ENCODE measurements around the gene PTTG1.

Gene PTTG1

DNA sequence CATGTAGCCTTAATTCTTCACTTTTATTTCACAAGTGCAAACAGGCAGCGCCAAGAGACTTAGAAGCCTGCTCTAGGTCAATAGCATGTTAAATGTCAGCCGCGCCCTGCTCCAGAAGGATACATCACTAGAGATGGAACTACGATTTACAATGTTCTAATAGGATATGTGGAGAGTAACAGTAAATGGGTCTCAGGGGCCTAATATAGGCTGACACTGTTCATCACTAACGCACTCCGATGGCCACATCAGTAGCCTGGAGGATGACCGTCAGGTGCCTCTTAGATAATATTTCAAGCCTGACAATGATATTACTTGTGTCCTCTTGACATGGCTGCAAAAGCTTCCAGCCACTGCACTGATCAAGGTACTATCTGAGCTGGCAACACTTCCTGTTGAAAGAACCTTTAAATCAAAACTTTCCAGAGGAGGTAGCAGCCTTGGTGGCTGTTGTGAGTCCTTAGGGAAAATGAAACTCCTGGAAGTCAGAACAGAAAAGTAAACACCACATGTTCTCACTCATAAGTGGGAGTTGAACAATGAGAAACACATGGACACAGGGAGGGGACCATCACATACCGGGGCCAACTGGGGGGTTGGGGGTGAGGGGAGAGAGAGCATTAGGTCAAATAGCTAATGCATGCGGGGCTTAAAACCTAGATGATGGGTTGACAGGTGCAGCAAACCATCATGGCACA is 35.0 kb downstream of the PTTG1 start:
- DNase-seq = no peak

DNA sequence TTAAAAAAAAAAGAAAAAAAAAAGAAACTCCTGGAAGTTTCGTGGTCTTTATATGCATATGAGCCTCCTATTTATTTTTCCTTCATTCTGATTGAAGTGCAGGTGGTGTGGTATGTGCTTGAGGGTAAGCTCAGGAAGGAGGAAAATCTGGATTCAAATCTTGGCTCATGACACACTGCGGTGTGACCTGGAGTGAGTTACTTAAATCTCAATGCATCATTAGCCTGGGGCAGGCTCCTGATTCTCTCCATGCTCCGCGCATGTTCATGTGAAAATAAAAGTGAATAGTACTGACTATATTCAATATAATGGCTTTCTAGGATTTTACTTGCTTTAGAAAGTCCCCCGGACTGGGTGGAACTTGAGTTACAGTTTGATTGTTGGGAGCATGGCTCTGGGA is 35.6 kb downstream of the PTTG1 start:
- DNase-seq = no peak

DNA sequence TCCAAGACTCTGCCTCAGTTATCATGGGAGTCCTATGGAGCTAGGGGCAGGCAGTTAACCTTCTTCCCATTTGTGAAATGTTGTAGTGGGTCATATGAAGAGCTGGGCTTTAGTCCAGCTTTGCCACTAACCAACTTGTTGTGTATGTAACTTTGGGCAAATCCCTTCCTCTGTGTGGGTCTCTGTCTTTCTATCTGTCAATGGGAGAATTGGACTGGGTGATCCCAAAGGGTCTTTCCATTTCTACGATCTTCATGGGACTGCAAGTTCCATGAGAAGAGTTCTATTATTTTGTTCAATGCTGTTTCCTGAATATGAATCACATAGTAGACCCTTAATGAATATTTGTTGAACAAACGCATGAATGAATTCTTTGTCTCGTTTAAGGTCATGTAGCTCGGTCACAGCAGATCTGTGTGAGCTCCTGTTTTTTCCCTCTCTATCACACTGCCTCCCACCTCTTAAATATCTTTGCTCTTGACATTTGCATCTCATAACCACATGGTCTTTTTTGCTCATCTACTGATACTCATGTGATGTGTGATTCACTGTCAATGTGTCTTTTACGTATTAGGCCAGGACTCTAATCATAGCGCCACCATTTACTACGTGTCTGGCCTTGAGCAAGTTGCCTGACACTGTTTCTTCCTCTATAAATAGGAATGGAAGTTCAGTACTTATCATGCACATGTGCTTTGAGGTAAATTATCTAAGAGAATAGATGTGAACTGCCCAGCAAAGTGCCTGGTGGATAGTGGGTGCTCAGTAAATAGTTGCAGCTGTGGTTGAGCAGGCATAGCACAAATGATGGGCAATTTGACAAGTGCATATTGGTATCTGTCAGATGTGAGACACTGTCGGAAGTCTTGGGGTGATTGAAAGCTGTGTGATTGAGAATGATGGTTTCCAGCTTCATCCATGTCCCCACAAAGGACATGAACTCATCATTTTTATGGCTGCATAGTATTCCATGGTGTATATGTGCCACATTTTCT is 37.4 kb downstream of the PTTG1 start:
- DNase-seq = no peak

DNA sequence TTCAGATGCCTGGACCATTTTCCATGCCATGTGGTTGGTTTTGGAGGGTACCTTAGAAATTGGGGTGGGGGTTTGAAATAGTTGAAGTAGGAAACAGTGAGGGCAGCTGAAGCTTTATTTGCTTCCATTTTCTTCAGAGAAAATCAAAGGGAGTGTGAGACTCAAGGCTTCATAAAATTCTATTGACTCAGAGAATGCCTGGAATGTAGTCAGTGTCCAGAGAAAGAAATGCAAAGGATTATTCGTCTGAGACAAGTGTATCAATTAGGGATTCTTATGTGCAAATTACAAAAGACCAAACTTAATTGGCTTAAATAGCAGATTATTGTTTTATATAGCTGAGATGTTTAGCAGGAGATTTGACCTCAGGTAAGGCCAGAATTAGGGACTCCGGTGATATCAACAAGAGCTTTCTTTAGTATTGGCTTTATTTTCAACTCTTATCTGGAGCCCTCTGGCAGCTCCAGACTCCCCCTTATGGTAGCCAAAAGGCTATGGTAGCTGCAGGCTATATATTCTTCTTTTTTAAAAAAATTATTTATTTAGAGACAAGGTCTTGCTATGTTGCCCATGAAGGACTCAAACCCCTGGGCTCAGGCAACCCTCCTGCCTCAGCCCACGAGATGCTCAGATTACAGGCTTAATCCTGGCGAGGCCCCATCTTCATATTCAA is 38.9 kb downstream of the PTTG1 start:
- no peak for DNase-seq

DNA sequence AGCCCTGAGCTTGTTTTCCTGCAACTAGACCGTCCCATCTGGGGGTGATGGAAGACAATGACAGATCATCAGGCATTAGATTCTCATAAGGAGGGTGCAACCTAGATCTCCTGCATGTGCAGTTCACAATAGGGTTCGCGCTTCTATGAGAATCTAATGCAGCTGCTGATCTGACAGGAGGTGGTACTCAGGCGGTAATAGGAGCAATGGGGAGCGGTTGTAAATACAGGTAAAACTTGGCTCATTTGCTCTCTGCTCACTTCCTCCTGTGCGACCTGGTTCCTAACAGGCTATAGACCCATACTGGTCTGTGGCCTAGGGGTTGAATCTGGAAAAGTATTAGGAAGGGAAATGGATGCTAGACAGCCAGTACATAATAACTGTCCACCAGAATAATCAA is 39.7 kb downstream of the PTTG1 start:
- DNase-seq = no peak

DNA sequence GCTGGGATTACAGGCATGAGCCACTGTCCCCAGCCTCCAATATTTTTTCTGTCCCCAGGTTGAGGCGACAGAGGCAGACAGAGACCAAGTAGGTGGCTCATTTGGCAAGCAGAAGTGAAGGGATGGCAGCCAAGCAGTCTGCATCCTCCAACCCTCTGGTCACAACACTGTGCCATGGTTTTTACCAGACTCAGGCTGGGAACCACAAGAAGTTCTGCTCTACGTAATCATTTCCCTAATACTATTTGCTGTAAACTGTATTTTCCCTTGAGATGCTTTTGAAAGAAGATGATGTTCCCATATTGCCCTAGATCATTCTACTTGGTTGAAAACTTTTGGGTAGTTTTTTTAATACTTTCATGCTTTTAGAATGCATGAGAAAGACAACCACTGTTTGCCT is 40.5 kb downstream of the PTTG1 start:
- no peak for DNase-seq

DNA sequence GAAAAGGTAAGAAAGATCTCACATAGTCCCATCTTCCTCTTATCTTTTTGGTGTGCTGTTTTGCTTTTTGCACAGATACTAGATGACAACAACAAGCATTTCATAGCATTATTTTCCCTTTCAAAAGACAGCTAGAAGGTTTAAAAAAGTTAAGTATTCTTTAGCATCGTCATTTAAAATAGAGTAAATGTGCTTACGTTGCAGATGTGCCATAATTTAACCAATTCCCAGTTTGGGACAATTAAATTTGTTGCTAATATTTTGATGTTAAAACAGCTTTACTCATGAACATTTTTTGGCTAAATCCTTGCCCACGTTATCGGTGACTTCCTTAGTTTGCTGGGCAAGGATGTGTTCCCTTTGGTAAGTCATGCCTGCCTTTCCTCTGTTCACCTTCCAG is 41.6 kb downstream of the PTTG1 start:
- DNase-seq = no peak

DNA sequence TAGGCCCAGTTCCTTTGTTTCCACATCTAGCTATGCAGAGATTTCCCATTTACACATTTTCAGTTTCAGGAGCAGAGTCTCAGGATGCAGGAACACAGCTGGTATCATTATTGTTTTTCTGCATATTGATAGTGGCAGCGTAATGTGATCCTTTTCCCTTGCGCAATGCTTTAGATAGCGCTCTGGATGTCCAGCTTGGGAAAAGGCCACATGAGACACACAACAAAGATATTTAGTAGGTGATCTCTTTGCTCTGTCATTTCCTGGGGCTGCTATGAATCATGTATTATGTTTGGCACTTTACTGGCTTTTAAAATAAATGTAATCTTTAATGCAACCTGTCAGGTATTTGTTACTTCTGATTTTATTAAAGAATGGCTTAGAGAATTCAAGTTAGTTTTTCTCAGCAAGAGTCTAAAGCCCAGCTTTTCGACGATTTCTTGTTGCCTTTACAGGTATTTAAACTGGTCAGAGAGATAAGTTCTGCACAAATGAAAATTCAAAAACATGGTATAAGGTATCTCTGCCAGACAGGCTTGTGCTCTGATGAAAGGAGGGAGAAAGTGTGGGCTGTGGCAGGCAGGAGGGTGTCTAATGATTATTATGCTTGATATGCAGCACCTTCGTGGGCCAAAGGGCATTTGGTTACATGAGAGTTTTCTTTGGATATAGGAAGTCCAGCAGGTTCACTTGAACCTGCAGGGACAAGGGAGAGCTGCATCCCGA is 42.2 kb downstream of the PTTG1 start:
- DNase-seq = no peak

DNA sequence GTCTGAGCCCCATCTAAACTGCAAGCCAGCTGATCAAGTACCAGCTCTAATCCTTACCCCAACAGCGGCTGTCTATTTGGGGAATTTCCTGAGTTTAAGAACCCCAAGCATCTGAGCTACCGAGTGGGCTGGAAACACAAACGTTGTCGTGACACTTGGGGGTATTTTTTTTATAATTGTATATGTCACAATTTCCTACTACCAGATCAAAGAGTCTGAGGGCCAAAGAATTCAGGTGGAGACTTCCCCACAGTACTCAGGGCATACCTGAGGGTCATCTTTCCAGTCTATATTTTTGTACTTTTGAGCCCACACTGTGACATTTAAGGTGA is 42.8 kb downstream of the PTTG1 start:
- DNase-seq = no peak

DNA sequence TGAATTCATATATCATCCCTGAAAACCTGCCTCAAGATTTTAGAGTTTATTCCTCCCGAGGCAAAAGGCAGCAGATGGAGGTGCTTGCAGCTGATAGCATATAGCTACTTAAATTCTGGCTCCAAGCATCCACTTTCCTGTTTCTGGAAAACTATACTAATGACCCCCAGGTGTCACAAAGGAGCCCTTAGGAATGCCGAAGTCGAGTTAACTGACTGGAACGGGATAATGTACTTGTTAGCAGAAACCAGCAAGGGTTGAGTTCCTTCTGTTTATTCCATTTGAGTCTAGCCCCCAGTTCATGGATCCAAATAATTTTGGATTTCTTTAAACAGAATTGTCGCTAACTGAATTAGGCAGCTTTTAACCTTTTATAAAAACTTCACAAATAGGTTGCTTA is 44.5 kb downstream of the PTTG1 start:
- DNase-seq = no peak

DNA sequence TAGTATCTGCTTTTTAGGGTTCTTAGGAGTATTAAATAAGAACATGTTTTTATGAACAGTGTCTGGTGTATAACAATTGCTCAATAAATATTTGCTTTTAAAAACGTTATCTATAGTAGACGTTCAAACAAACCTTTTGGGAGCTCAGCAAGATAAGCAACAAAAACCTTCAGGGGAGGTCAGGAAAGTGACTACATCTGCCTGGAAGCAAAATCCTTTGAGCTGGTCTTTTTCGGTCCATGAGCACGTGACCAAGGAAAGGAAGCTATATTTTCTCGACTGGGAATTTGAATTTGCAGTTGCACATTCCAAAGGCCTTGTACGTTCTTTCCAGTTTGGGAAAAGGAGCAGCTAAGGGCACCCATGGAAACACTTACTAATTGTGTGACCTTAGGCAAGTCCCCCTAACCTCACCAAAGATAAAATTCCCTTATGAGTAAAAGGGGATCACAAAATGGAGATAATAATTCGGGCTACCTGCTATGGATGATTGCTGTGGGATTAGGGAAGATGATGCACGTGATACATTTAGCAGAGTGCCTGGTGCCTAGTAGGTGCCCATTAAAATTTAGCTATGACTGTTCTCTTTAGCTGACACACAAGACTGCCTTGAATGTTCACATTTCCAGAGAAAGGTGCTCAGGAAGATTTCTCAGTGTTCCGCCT is 45.4 kb downstream of the PTTG1 start:
- no peak for DNase-seq

DNA sequence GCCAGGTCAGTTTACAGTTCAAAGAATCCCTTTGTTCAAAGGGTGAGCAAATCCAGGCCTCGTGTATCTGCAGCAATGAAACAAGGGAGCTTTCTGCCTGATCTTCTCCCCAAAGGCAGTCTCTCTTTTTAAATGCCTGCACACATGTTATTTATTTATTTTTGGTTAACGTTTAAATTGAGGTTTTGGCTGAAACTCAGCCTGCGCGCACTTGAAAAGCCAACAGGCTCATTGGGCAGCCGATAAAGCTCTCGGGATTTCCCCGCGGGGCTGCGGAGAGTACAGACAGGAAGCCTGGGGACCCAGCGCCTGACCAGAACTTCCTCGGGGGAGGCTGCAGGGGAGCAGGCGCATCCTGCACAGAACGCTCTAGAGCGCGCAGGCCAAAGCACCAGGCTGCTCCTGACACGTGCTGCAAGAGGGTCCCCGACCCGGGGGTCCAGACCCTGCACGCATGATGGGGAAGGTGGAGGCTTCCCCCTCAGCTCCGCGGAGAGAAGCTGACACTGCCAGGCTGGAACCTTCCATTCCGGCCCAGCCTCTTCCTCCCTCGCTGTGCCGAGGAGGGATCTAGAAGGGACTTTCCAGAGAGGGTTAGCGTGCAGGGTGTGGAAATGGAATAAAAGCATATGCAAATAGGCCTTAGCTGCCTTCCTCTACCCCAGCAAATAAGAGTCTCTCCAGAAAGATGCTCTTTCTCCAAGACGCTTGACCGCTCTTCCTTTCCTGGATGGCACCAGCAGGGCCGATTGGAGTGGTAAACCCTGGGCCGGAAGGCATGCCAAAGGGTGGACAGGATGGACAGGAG is 46.1 kb downstream of the PTTG1 start:
- peak; percentile 17 for DNase-seq

DNA sequence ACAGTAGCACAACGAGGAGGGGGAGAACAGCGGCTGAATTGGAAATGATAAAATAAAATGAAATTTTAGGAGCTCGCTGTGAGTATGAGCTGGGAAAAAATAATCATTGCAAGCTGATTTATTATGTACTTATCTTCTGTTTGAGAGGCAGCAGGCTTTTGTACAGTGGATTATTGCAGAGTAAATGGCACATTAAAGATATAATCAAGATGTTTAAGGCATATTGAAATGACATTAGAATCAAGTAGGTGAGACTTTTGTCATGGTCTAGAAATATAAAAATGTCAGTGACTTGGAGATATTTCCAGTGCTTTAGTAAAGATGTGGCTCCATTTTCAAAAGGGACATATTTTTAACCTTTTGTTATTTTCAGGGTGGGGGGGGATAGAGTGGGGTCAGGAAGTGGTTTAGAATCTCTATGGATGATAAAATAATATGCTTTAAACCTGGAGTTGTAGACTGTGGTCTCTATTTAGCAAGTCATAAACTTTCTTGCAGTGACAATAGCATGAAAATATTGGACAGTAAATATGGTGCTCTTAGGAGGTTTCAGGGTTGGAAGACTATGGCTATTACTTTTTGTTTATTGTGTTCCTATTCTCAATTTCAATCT is 46.8 kb downstream of the PTTG1 start:
- DNase-seq = no peak

DNA sequence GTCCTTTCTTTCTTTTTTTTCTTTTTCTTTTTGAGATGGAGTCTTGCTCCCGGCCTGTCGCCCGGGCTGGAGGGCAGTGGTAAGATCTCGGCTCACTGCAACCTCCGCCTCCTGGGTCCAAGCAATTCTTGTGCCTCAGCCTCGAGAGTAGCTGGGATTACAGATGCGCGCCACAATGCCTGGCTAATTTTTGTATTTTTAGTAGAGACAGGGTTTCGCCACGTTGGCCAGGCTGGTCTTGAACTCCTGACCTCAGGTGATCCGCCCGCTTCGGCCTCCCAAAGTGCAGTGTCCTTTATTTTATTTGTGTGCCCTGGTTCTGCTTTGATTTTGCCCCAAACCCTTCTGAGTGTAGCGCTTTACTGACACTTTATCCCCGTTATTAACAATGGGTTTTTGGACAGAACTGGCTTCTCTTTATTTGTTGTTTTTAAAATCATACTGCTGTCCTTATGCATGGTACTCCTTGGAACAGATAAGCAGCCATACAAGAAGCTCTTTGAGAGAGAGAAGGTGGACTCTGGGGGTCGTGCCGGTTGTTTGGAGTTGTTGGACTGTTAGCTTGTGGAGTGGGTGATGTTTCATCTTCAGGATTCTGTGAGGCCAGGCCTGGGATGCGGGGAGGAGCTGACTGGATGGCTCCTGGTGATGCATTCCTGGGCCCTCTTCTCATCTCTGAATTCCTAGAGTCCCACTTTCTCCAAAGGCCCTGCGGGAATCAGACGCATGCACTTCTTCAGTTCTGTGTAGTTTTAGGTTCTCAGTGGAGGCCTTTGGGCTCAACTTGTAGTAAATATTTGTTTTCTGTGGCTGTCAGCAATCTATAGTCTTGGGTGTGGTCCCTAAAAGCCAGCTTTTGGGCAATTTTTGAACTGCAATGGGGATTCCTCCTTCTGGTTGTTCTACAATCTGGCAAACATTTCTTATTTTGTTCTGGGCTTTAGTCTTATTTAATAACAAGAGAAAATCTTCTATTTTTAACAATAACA is 47.8 kb downstream of the PTTG1 start:
- DNase-seq = no peak

DNA sequence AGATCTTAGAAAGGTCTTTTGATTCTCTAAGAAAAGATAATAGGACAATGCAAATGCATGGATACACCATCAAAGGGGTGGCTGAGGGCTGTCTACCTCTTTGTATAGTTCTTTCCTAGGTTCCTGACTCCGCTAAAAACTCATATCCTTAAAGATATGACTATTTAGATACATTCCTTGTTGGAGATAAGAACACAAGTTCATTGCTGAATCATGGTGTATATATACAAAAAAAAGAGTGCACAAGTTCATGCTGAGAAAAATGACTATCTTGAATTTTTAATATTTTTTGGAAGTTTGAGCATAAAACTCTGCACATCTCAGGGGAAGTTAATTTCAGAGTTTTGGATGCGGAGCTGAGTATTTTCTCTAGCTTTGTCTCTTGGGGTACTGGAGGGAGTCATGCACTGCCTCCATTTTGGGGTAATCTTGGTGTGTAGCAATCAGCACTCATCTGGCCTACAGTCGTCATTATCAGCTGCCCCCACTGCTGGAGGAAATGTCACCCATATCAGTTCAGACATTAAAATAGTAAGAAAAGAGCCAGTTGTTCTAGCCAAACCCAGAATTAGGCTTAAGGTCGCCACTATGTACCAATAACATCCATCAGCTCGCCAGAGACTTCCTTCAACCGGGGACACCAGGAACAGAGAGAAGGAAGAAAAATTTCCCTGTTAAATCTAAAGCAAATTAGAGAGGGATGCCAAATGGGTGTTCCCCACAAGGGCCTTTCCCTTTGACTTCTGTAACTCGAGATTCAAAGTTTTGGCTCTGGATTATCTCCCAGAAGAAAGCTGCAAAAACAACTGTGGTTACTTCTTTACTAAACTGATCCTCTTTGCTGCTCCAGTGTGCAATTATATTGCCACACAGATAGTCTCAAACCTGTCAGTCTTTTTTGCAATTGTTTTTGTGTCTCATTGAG is 49.0 kb downstream of the PTTG1 start:
- no peak for DNase-seq

DNA sequence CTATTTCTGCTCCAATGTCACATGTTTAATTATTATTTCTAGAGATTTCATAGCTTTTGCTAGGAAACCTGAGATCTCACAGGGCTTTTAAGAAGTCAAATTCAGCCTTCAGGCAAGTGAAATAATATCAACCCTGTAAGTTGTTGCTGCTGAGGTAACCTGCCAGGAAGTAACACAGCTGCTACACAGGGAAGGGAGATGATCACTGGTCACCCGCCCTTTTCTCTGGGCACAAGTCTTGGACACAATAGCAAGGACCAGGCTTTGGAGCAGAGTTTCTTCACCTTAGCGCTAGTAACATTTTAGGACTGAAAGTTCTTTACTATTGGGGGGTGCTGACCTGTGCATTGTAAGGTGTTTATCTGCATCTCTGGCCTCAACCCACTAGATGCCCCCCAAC is 50.1 kb downstream of the PTTG1 start:
- DNase-seq = no peak

DNA sequence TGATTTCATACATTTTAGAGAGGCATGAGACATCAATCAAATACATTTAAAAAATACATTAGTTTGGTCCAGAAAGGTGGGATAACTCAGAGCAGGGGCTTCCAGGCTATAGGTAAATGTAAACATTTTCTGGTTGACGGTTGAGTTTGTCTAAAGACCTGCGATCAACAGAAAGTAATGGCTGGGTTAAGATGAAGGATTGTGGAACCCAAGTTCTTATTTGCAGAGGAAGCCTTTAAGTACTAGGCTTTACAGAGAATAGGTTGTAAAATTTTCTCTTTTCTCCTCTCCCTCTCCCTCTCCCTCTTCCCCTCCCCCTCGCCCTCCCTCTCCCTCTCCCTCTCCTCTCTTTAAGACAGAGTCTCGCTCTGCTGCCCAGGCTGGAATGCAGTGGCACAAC is 50.8 kb downstream of the PTTG1 start:
- DNase-seq = no peak

DNA sequence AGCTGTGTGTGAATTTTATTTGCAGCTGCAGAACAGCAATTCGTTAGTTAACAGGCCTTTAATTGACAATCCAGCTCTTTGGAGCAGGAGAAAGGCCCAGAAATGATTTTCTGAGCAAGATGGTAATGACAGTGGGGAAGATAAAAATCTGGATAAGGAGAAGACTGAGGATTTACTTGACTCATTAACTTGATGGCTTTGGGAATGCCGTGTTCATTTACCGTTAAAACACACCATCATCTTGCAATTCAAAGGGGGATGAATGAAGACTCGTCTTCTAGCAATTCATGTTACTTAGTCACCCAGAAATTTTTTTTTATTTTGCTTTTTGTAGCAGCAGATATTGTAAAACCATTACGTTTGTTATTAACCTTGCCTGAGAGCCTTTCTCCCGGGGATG is 52.0 kb downstream of the PTTG1 start:
- no peak for DNase-seq

DNA sequence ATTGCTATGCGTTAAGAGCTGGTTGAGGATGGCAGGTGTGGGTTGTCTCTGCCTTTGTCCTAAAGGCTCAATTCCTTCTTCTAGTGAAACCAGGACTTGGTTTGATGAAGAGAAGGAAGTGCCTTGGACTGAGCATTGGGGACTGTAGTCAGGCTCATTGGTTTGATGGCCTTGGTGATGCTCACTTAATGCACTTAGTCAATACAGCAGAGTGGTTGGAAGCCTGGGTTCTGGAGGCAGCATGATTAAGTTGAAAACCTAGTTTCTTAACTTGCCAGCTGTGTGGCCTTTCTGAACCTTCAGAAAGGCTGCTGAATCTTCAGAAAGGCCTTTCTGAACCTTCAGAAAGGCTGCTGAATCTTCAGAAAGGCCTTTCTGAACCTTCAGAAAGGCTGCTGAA is 52.4 kb downstream of the PTTG1 start:
- DNase-seq = no peak
